PC-9 (cell line): ENCODE results near the gene ABHD5. TPM values are rescaled to one million over a fixed set of nuclear protein-coding genes. Genes with fewer than 3 reads are reported as not detected.

Source experiments
- BruUV-seq: library from RNA; stranded (reverse); fragments of 400-500 nt; replicated peaks from 2 replicates; lab custom pipeline; 2021; lab: Mats Ljungman, UMichigan
- CTCF ChIA-PET: fragments of 300-600 bp; sonication (Branson Sonifier 250); formaldehyde crosslinking; loops from one replicate; lab custom pipeline; 2022; ENCODE audit warnings: antibody characterized with exemption; lab: Charles Lee
- POLR2A ChIA-PET: fragments of 300-600 bp; sonication (Branson Sonifier 250); formaldehyde crosslinking; loops from one replicate; lab custom pipeline; 2022; ENCODE audit warnings: antibody characterized with exemption; ENCODE audit not compliant: unreplicated experiment; lab: Charles Lee
- DNase-seq, 2 experiments: peaks; one replicate each; pipeline versions ENCODE4 v3.0.0 to v3.0.0-alpha.2; 2015 to 2022; ENCODE audit warnings: mixed read lengths in 1 of 2
- H2AFZ ChIP-seq: fragments of 200-600 bp; sonication (generic); 2 replicates; pipeline ENCODE4 v1.8.1; 2017; ENCODE audit warnings: antibody characterized with exemption
- H3F3A ChIP-seq: fragments of 200-600 bp; sonication (generic); 2 replicates; pipeline ENCODE4 v1.8.1; 2017; ENCODE audit warnings: antibody characterized with exemption, mild to moderate bottlenecking, low read depth; ENCODE audit not compliant: insufficient read depth
- H3K27ac ChIP-seq: fragments of 200-600 bp; sonication (generic); 2 replicates; pipeline ENCODE4 v1.6.1; 2016; ENCODE audit warnings: mixed run types
- H3K27me3 ChIP-seq: fragments of 200-600 bp; sonication (generic); 2 replicates; pipeline ENCODE4 v1.6.1; 2016; ENCODE audit warnings: low read depth, mixed run types; ENCODE audit not compliant: insufficient read depth
- H3K36me3 ChIP-seq: fragments of 200-600 bp; sonication (generic); 2 replicates; pipeline ENCODE4 v1.6.1; 2016; ENCODE audit warnings: low read depth, mixed run types
- H3K4me1 ChIP-seq: fragments of 200-600 bp; sonication (generic); replicated peaks from 2 replicates; pipeline ENCODE4 v1.6.1; 2016; ENCODE audit warnings: mixed run types; ENCODE audit not compliant: insufficient read depth
- H3K4me2 ChIP-seq: fragments of 200-600 bp; sonication (generic); 2 replicates; pipeline ENCODE4 v1.6.1; 2017; ENCODE audit warnings: mixed run types
- H3K4me3 ChIP-seq: fragments of 200-600 bp; sonication (generic); 2 replicates; pipeline ENCODE4 v1.6.1; 2016; ENCODE audit warnings: mixed run types
- H3K79me2 ChIP-seq: fragments of 200-600 bp; sonication (generic); 2 replicates; pipeline ENCODE4 v1.6.1; 2017; ENCODE audit warnings: low read depth, mixed run types
- H3K9me2 ChIP-seq: fragments of 200-600 bp; sonication (generic); 2 replicates; pipeline ENCODE4 v1.8.1; 2017; ENCODE audit warnings: mild to moderate bottlenecking; ENCODE audit not compliant: insufficient read depth
- H3K9me3 ChIP-seq: fragments of 200-600 bp; sonication (generic); 2 replicates; pipeline ENCODE4 v1.8.1; 2016; ENCODE audit warnings: low read depth; ENCODE audit not compliant: insufficient read depth
- H4K20me1 ChIP-seq: fragments of 200-600 bp; sonication (generic); 2 replicates; pipeline ENCODE4 v1.8.1; 2017; ENCODE audit not compliant: insufficient read depth
- CTCF ChIP-seq: fragments of 200-600 bp; sonication (generic); conservative IDR thresholded peaks from 2 replicates; pipeline ENCODE4 v1.6.1; 2017; ENCODE audit warnings: mixed run types, antibody characterized with exemption, mild to moderate bottlenecking, moderate library complexity
- EZH2 ChIP-seq: fragments of 200-600 bp; sonication (generic); IDR thresholded peaks from 2 replicates; pipeline ENCODE4 v1.8.0; 2017; ENCODE audit warnings: antibody characterized with exemption, low read depth
- intact Hi-C: fragments of 100-400 bp; cut with micrococcal nuclease; formaldehyde crosslinking; loops from one replicate; pipeline ENCODE4 v1.10.0; 2022; ENCODE audit not compliant: unreplicated experiment
- total RNA-seq: library from RNA; stranded (reverse); gene quantifications from 2 replicates; pipeline ENCODE4 v1.2.3, GENCODE V29; 2021

The ABHD5 gene
- total RNA-seq, 1 experiment from 2014 or later: 19.9 TPM

GRCh38 chr3:43764056-43764455, 73.3 kb downstream of the ABHD5 start:
- no TSS peak for BruUV-seq
- TF ChIP-seq EZH2 (no peak), CTCF (no peak)
- H3K4me2 ChIP-seq: no peak overlapping the region
- H3K36me3 ChIP-seq: no peaks in the 10 kb centered on the region
- no peak overlapping the region for H3K4me3 ChIP-seq
- ChIA-PET POLR2A (no interaction called here), CTCF (no interaction called here)
- no peak overlapping the region for H2AFZ ChIP-seq
- no peaks in the 10 kb centered on the region for H3K9me3 ChIP-seq
- H3K4me1 ChIP-seq: peaks cover 46% of the 10 kb centered on the region
- no peaks in the 10 kb centered on the region for H3K27me3 ChIP-seq
- peaks cover 23% of the 10 kb centered on the region for H3F3A ChIP-seq
- no peak for DNase-seq
- no peaks in the 10 kb centered on the region for H3K79me2 ChIP-seq
- H4K20me1 ChIP-seq: no peaks in the 10 kb centered on the region
- intact Hi-C loops: no loop called here
- H3K27ac ChIP-seq: no peak overlapping the region
- no peaks in the 10 kb centered on the region for H3K9me2 ChIP-seq

GRCh38 chr3:43764471-43764870, 73.7 kb downstream of the ABHD5 start:
- DNase-seq: no peak
- Histone ChIP-seq H2AFZ (no peak overlapping the region), H3K27ac (no peak overlapping the region), H3K9me3 (no peaks in the 10 kb centered on the region), H3K36me3 (no peaks in the 10 kb centered on the region), H4K20me1 (no peaks in the 10 kb centered on the region), H3K4me2 (no peak overlapping the region), H3K79me2 (no peaks in the 10 kb centered on the region), H3K4me3 (no peak overlapping the region), H3F3A (peaks cover 21% of the 10 kb centered on the region), H3K27me3 (no peaks in the 10 kb centered on the region), H3K4me1 (peaks cover 45% of the 10 kb centered on the region), H3K9me2 (no peaks in the 10 kb centered on the region)
- ChIA-PET CTCF (no interaction called here), POLR2A (no interaction called here)
- no TSS peak for BruUV-seq
- intact Hi-C loops: no loop called here
- TF ChIP-seq EZH2 (no peak), CTCF (no peak)

- Histone ChIP-seq H3K27ac (no peak overlapping the region), H3K79me2 (no peaks in the 10 kb centered on the region), H2AFZ (no peak overlapping the region), H3K4me3 (no peak overlapping the region), H3K9me3 (no peaks in the 10 kb centered on the region), H3K4me2 (peak overlapping the region; percentile 31), H3K36me3 (no peaks in the 10 kb centered on the region), H4K20me1 (no peaks in the 10 kb centered on the region), H3K9me2 (no peaks in the 10 kb centered on the region), H3K27me3 (no peaks in the 10 kb centered on the region), H3K4me1 (peaks cover 48% of the 10 kb centered on the region), H3F3A (peaks cover 26% of the 10 kb centered on the region)
- TF ChIP-seq EZH2 (no peak), CTCF (no peak)
- POLR2A ChIA-PET: no interaction called here
- CTCF ChIA-PET: no interaction called here
- intact Hi-C loops: loop anchor here (5.0 kb wide), 1 partner anchor 472 kb away; no protein-coding TSS in a partner anchor
- BruUV-seq: no TSS peak
- peak in 1 of 2 experiments; percentile 53 for DNase-seq
Measured at GRCh38 chr3:43765521-43765971, 74.8 kb downstream of the ABHD5 start.
